GM06990 (cell line): Measurements from ENCODE around the gene IGF1R.

Source experiments
- DNase-seq: peaks from one replicate; pipeline ENCODE4 v3.0.0-alpha.2; 2011; ENCODE audit not compliant: insufficient read length; ENCODE audit errors: extremely low read depth
- H3K27me3 ChIP-seq: replicated peaks from 2 replicates; pipeline ENCODE4 v1.6.0; 2011; ENCODE audit warnings: low read length; ENCODE audit not compliant: control insufficient read depth, insufficient read depth
- H3K36me3 ChIP-seq: 2 replicates; pipeline ENCODE4 v1.5.1; 2011; ENCODE audit warnings: low read length; ENCODE audit not compliant: control insufficient read depth, insufficient read depth
- H3K4me3 ChIP-seq: replicated peaks from 2 replicates; pipeline ENCODE4 v1.5.1; 2011; ENCODE audit warnings: low read depth, mild to moderate bottlenecking, control low read depth, low read length
- TF ChIP-seq, protein P1 (sequence below): IDR thresholded peaks from 2 replicates; pipeline ENCODE4 v1.5.1; 2011; ENCODE audit warnings: low read length, control low read depth, mild to moderate bottlenecking, inconsistent platforms; ENCODE audit not compliant: insufficient read depth, poor library complexity, severe bottlenecking

IGF1R gene

DNA sequence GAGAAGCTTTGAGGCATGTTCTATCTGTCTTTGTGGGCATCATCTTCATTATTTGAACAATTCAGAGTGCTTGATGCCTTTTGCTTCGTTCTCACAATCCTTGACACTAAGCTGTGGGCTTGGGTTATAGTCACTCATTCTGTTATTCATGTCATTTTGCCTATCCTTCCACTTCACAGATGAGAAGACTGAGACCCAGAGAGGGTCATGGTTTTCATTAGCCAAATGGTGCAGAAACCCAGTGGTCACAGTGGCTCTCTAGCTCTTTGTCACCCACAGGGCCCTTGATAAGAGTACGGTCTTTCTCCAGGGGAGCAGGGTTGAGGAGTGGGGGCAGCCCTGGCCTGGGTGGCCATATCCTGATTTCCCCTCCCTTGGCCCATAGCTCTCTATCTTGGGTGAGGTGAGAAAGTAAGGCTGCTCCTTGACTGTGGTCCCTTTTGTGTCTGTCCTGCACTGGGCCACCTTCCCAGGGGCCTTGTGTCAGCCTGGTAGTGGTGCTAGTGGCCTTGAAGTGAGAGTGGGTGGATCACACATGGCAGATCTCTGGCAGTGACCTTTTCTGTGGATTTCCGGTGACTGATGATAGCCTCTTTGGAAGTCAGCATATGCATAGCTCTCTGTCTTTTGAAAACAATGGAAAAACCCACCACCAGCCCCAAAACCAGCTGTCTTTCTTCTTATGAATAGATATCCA lies 130.1 kb downstream of the IGF1R start:
- Histone ChIP-seq H3K27me3 (no peaks in the 10 kb centered on the region), H3K4me3 (no peak overlapping the region), H3K36me3 (no peaks in the 10 kb centered on the region)
- no peak for DNase-seq
- TF ChIP-seq, protein P1, sequence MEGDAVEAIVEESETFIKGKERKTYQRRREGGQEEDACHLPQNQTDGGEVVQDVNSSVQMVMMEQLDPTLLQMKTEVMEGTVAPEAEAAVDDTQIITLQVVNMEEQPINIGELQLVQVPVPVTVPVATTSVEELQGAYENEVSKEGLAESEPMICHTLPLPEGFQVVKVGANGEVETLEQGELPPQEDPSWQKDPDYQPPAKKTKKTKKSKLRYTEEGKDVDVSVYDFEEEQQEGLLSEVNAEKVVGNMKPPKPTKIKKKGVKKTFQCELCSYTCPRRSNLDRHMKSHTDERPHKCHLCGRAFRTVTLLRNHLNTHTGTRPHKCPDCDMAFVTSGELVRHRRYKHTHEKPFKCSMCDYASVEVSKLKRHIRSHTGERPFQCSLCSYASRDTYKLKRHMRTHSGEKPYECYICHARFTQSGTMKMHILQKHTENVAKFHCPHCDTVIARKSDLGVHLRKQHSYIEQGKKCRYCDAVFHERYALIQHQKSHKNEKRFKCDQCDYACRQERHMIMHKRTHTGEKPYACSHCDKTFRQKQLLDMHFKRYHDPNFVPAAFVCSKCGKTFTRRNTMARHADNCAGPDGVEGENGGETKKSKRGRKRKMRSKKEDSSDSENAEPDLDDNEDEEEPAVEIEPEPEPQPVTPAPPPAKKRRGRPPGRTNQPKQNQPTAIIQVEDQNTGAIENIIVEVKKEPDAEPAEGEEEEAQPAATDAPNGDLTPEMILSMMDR: no peak

DNA sequence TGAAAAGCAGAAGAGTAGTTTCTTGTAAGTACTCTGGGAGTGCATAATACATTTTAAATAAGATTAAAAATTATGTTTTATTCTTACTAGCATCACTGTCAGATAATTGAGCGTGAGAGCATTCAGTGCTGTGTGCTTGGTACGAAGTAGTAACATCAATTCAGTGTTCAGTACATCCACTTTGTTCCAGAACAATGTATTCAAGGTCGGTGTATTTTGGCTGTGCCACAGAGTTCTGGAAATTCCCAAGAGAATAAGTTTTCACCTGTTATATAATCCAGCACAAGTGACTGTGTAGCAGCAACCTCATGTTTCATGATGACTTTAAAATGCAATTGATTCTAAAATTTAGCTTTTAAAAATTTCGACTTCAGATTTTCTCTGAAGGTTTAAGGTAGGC lies 130.6 kb downstream of the IGF1R start:
- Histone ChIP-seq H3K36me3 (no peaks in the 10 kb centered on the region), H3K27me3 (no peaks in the 10 kb centered on the region), H3K4me3 (no peak overlapping the region)
- DNase-seq: no peak
- TF ChIP-seq, protein P1: no peak

DNA sequence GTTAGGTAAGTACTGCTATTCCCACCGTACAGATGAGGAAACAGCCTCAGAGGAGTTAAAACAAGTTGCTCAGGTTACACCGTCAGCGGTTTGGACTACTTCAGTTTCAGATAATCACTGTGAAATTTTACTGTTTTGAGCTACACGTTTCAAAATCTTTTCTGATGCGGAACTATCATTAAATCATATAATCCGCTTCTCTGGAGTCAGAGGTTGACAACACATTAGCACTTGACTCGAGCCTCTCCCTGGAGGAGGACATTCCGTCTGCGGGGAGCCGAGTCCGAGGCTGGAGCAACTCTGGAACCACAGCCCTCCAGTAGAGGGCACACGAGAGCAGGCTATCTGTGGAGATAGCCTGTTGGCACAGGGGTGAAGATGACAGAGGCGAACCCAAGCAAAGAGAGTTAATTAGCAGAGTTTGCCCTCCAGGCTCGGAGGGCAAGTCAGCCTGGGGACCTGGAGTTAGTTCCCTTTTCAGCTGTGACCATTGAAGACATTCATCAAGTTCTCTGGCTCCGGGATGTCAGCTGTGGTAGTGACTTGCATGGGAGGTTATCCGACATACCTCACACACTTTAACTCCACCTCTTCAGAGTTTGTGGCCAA lies 131.2 kb downstream of the IGF1R start:
- Histone ChIP-seq H3K36me3 (no peaks in the 10 kb centered on the region), H3K4me3 (no peak overlapping the region), H3K27me3 (no peaks in the 10 kb centered on the region)
- DNase-seq: peak; percentile 28
- TF ChIP-seq, protein P1: peak; percentile 97

DNA sequence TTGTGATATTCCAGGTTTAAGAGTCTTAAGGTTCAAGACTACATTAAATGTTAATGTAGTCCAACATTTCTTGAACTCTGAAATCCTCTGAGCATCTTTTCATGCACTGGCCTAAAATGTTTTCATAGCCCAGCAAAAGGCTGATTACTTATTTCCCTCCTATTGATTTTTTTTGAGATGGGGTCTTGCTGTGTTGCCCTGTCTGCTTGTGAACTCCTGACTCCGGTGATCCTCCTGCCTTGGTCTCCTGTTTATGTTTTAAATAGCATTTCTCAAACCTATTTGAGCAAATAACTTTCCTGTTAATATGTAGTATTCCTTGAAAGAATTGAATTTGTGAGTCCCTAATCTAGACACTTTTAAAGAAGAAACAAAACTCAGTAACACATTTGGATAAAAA lies 133.5 kb downstream of the IGF1R start:
- TF ChIP-seq, protein P1: no peak
- Histone ChIP-seq H3K4me3 (no peak overlapping the region), H3K36me3 (no peaks in the 10 kb centered on the region), H3K27me3 (no peaks in the 10 kb centered on the region)
- DNase-seq: no peak

DNA sequence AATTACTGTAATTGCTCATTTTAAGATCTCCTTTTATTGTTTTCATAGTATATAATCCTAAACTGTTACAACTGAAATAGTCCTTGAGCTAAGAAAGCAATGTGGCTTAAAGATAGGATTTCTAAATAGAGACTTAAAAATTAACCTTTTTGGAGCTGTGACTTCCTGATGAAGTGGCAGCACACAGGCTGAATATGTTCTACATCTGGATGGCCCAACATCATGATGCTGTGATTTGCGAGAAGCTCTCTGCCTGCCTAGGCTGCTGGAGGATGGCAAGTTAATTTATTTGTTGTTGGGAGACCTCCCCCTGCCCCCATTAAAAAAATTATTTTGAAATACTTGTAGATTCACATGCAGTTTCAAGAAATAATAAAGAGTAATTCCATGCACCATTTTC lies 134.5 kb downstream of the IGF1R start:
- Histone ChIP-seq H3K36me3 (no peaks in the 10 kb centered on the region), H3K4me3 (no peak overlapping the region), H3K27me3 (no peaks in the 10 kb centered on the region)
- TF ChIP-seq, protein P1: no peak
- DNase-seq: no peak
